Effector CD4-positive, alpha-beta T cell (primary cell): ENCODE results near the gene TP63.

ENCODE experiments used
- DNase-seq: peaks from one replicate; pipeline ENCODE4 v3.0.0-alpha.2; 2020

The TP63 gene

DNA sequence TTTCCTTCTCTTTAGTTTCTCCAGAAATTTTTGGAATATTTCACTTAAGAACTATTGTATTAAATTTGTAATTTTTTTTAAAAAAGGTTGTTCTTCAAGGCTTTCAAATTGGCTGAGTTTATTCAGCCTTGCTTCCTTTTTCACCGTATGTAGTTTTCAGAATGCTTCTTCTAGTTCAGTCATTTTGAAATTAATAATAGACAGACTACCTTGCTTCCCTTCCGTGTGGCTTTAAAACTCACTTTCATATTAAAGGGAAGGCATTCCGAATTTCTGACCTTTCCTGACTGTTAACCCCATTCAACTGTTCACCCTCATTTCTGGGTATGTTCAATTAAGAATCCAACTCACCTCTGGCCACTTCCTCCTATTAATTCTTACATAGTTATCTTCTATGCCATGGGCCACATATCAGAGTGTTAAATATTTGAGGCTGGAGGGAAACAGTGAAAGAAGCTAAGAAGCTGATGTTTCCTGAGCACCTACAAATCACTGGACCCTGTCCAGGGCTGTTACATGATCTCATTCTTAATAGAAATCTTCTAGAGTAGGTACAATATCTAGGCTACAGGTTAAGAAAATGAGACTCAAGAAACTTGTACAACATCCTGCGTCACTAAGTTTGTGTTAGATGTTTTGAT, 252.0 kb downstream of the TP63 start:
- no peak for DNase-seq

DNA sequence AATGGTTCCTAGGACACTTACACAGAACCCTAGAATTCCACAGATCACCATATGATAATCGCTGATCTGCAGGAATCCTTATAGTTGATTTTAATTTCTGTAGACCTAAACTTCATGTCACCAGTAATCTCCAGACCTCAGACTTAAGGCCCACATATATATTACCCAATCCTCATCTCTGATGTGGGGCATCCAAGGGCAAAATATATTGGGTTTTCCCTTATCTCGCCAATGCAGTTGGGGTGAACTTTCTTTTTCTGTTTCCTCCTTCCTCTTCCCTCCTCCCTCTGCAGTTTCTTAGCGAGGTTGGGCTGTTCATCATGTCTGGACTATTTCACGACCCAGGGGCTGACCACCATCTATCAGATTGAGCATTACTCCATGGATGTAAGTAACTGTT, 259.3 kb downstream of the TP63 start:
- no peak for DNase-seq

DNA sequence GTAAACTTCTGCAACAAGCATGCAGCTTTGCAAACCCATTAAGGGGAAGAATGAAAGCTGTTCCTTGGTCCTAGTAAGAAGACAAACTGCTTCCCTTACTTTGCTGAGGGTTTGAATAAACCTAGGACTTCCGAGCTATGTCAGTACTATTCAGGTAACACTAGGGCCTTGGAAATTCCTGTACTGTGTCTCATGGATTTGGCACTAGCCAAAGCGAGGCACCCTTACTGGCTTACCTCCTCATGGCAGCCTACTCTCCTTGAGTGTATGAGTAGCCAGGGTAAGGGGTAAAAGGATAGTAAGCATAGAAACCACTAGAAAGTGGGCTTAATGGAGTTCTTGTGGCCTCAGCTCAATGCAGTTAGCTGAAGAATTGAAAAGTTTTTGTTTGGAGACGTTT, 265.3 kb downstream of the TP63 start:
- DNase-seq = no peak

DNA sequence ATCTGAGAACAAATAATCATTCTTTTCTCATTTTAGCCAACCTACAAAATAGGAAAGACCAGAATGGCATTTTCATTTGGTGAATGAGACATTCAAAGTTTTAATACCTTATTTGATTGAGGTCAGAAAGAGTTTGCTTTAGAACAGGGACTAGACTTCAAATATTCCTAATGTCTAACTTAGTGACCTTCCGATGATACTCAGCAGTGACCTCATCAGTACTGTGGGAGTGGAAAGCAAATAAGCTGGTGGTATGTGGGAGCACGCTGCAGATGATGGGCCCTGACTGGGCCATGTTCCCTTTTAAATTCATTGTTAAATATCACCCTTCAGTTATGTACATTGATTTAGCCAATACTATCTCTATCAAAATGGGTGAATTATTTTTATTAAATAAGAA, 266.2 kb downstream of the TP63 start:
- no peak for DNase-seq

DNA sequence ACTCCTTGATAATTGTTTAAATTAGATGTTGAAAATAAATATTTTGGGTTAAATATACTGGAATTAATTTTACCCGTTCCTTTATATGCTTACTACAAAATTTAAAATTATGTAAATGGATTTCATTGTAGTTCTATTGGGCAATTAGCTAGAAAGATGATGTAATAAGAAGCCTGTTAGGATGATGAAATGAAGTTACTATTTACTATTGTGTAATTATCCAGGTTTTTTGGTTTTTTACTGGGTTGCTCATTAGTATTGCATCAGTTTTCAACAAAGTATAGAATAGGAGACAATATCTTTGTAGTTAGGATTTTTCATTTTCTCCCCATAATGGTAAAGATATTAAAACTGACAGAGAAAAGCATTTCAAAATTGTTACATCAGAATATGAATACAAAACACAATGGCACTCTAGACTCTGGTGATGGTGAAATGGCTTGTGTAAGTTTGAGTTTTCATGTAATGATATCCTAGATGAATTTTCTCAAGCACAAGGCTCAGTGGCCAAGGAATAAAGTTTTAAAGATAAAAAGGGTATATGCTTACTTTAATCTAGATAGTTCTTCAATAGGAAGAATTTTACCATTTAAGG, 267.5 kb downstream of the TP63 start:
- no peak for DNase-seq

DNA sequence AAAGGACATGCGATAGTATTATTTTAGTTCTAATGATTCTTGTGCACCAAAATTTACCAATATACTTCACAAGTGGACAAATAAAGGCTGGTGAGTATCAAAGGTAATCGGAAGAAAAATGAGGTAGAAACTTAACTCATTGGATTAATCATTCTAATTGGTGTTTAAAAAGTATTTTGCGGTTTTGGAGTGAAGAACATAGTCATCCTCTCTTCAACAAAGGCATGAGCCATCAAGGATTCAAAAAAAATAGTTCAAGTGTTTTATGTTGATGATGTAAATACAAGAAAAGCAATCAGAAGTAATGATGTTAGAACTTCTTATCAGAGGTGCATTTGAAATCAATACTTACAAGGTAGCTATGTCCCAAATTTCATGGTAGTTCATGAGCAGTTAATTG, 268.0 kb downstream of the TP63 start:
- no peak for DNase-seq

DNA sequence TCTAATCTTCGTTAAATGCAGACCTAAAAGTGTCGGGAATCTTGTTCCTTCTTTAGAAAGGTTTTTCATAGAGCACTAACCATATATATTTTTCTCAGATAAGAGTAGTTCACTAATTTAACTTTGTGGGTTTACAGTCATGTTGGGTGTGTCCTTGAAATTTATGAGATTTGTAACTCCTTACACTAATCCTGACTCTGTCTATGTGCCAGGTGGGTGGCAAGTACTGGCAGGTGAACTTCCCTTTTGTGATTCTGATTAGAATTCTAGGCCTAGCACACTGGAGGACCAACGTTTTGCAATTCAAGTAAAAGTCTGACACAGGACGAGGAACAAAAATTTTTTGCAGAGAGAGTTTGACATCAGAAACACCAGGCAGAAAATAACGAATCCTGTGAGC, 269.4 kb downstream of the TP63 start:
- DNase-seq = no peak

DNA sequence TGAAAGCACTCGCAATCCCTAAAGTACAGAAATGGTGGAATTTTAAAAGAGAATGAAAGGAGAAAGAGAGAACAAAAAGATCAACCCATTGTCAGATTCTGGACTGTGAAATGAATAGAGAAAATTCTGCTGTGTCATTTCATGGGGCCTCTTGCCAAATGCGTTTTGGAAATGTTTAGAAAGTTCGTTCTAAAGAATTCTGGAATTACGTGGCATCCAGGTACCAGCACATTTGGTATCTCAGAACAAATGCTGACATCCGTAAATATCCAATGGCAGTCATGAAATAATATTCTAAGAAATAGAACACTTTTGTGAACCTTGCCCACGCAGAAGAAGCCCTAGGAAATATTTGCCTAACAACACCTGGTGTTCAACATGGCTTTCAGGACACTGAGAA, 270.3 kb downstream of the TP63 start:
- no peak for DNase-seq

DNA sequence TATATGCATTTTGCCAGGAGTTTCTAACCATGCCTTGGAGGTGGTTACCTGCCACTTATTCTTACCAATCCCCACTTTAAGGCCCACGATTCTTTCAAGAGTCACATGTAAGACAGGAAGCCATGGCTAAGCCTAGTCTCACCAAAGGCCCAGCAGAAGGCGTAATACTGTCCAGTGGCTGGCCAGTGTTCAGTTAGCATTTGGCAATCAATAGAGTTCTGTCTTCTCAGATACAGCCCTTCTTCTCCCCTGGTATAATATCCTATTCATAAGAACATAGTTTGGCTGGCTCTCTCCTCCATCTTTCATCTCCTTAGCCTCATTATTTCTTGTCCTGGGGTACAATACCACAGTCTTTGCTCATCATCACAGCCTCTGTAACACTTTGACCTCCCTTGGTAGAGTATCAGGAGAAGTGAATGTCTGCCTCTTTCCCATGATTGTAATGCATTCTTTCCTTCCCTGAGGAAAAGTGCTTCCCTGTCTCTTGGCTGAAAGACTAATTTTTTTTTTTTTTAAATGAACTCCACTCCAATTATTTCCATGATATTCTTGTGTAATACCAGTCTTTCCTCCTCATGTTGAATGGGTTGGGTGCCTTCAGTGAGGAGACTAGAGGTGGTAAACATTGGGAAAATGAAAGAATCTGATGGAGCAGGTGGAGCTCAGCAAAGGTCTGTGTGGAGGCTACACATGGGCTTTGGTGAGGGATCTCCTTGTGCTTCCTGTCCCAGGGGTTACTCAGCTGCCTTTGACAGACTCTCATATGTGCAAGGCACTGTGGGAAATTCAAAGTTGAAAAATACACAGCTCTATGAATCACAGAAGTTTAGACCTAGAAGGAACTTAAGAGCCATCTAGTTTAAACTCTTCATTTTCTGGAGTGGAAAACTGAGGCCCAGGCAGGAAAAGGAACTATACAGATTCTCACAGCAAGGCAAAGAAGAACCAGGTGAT, 271.3 kb downstream of the TP63 start:
- no peak for DNase-seq

DNA sequence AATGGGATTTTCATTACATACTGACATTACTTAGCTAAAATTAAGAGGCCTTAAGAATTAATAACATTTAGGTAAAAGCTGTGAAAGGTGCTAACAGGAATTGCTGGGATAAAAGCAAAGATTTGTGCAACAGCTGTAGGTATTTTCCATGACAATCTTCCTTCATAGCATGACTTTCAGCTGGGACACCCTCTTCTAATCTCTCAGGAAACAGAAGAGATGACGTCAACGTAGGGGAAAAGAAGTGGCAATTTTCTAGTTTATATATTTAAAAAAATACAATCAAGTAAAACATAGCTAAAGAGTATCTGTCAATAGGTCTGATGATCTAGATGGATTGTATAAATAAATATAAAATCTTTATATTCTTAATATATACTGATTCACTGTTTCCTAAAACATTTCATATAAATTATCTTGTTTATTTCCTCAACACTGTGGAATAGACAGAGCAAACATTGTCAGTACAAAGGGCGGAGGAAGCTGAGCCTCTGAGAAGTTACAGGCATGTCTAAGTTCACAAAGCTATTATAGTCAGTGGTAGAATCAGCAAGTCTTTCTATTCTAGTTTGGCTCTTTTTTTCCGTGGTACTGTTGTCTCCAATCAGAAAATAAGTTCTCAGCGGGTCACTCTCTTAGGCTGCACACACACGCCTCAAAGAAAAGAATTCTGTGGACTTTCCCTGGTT, 272.5 kb downstream of the TP63 start:
- no peak for DNase-seq

DNA sequence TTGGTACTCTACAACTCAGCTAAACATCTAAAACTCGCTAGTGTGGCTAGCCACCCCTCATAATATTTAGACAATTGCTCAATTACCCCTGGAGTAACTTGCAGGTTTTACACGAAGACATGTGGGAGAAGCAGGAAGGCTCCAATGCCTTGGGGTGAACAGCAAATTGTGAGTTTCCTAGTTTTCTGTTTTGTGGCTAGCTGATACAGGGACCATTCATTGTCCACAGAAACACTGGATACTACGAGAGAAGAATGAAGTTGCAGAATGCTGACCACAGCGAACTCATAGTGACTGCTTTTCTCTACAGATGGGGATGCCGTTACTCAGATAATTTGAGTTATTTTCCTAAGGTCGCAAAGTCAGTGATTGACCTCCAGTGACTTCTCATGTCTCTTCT, 276.6 kb downstream of the TP63 start:
- DNase-seq = no peak

DNA sequence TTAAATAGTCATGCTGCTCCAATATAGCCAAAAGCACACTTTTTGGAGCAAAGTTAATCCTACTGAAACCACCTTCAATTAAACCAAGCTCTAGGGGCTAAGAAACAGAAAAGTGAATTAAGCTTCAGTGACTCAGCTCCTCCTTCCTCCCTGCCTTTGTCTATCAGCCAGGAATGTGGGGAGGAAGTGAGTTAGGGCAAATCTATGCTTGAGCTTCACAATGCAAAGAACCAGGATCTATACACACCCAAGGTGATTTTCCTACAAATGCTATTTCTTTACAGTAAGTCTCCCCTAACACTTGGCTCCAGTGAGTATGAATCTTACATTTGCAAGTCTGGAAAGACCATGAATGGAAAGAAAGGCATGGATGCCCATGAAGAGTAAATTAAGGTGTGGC, 277.5 kb downstream of the TP63 start:
- no peak for DNase-seq

DNA sequence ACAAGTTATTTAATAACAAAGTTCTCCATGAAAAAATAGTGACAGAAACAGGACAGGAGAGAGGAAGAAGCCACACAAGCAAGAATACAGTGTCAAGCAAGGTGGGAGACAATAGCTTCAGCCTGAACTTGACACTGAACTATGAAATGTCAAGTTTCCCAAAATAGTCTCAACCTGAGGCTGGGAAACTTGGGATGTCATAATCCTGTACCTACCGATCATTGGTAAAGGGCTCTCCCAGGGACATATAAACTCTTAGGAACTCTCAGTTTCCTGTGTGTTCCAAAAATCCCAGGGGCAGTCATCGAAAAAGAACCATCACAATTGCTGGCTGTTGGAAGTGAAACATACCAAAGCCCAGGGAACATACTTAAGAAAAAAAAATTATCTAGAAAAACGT, 277.9 kb downstream of the TP63 start:
- DNase-seq = no peak

DNA sequence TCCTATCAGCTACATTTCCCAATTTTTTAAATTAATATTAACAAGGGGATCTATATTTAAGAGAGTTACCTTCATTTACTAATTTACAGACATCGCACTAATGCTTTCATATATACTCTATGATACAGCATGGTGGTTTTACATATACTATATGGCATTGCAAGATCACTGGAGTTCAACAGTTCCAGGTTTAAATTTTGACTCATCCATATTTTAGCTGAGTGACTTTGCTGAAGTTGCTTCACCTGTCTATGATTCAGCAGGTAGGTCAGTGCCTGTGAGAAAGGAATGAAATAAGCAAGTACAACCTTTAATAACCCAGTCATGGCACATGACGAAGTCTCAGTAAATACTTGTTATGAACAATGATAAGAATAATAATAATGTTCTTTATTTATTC, 278.4 kb downstream of the TP63 start:
- DNase-seq = no peak

DNA sequence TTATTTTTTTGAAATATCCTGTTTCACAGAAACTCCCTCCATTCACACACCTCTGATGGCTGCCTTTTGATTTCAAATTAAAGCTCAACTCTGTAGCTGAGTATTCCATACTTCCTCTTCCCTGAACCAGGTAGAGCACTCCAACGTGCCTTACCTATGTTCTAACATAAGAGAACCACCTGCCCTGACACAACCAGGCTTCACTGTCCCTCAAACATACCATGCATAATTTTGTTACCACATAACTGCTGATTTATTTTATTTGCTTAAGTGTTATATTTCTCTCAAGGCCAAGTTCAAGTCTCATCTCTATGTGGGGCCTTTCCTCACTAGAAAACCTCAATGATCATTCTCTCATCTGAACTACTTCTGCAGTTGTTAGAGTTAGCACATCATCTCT, 279.8 kb downstream of the TP63 start:
- DNase-seq = no peak

DNA sequence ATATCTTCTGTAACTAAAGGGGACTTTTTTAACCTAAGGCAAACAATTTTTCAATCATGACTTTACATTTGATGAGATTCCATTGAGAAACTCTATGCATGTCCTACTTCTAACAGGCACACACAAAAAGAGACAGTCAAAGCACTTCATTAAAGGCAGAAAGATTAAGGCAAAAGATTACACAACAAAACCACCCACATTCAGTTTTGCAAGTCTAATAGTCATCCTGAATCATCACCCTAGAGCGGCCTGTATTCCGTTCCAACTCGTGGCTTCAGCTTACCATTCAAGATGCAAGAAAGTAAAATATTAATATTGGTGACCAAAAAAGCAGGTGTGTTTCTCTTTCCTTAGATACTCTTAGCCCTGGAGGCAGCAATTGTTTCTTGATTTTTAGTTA, 283.6 kb downstream of the TP63 start:
- DNase-seq = no peak

DNA sequence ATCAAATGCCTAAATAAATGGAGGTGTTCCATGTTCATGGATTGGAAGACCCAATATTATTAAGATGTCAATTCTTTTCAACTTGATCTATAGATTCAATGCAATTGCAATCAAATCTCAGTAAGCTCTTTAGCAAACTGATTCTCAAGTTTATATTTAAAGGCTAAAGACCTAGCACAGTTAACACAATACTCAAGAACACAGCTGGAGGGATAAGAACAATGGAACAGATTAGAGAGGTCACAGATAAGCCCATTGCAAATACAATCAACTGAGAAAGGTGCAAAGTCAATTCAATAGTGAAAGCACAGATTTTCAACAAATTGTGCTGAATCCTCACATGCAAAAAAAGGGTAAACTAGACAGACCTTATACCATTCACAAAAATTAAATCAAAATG, 290.6 kb downstream of the TP63 start:
- DNase-seq = no peak

DNA sequence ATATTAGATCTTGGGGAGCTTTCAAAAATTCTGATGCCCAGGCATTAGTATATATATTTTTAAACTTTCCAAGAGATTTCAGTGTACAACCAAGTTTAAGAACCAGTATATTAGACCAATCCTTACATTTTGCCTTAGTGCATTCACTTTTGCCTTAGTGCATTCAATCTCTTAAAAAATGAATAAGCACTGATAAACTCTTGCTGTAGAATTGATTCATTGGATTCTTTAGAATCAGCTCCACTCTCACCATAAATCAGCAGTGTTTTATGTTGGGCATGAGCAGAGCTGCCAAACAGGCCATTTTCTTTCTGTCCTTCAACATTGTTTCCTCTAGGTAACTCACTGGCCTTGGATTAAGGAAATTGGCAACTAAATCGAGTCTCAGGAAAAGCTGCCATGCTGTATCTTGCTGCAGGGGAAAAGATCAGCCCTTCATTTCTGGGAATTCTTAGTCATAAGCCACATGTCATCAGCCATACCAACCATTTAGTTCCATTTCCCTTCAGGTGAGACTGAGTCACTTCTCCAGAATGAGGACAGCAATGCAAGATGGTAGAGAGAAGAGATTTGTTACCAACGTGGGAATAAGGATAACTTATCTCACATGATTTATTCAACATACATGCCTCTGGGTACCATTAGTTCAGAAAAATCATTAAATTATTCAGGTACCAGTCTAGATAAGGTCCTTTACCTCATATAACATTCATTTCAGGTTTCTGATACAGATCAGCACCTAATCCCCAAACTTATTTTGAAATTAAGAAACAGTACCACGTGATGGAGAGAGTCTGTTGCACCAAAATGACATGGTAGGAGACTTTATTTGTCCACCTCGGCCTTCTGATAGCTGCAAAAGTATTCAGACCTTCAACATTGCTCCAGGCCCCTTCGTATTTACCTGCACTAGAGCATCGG, 297.0 kb downstream of the TP63 start:
- DNase-seq = no peak

DNA sequence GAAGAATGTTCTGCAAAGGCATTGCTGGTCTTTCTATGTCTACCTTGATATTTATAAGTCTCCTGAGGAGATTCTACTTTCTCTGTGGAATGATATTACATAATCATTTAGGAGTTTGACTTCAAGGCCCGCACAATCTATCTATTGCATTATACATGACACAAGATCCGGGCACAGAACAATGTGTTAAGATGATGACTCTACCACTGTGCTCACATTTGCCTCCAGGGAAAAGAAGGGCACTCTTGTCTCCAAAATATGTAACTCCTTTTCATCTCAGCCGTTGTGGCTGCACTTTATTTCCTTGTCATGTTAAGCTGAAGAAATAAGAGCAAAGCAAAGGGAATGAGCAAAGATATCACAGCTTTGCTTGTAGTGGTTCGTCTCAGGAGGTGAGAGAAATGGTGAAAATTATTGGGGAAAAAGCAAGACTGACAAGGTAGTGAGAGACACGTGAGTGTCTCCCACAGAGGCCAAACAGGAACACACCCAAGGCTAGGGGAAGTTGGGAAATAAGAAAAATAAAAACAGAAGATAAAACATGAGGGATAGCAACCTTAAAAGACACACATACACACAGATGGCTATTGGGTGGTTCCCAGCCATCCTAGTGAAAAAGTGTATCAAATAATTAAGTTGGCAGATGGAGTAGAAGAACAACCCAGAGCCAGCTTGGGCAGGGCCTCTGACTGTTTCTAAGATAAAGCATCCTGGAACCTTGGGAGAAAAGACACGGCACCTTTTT, 305.2 kb downstream of the TP63 start:
- no peak for DNase-seq

DNA sequence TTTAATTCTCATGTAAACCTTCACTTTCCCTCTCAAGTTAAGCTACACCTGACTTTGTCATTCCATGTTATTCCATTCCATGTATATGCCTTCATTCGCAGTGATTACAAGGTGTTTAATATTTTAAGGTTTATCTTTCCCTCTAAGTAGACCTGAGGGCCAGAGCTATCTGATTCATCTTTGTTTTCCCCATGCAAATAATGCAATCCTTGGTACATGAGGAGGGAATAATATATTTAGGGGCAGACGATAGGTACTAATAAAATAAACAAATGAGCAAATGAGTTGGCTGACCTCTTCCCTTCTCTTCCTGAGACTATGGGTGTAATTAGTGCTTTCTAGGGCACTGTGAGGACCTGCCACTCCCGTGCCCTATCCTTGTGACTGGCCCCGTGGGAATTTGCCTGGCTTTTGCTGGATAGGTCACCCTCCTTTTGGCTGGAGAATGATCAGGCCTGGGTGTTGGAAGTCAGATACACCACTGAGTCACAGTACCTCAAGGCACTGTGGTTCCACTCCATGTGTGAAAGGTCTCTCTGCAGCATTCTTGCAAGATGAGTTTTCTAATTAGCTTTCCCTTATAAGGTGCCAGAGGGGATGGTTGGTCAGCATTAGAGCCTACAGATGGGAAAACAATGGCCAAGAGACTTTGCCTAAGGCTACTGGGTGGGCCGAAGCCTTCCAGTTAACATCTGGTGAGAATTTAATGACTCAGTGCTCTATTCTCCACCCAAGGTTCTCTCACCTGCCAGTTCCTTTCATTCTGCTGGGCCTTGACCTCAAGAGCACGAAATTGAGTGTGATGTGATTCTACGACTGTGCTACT, 306.3 kb downstream of the TP63 start:
- no peak for DNase-seq

DNA sequence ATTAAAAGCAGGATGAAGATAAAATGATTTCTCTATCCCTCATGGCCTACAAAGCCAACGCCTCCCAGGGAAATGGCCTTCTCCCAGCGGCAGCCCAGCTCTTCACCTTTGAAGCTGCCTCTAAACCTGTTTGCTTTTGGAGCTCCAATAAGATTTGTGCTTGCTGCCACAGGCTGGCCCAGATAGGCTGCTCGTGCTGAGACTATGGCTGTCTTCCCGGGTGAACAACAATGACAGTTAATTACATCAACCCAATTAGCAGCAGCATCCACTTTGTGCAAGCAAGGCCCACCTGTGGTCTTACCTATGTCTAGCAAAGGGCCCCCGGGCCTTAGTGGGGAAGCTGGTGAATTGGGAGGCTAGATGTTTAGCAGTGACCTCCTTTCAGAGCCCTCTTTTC, 309.9 kb downstream of the TP63 start:
- no peak for DNase-seq
